Kidney (tissue), 14 donors: ENCODE results near the gene FGD3. TPM values are rescaled to one million over a fixed set of nuclear protein-coding genes. Genes with fewer than 3 reads are reported as not detected.

Experiments used
- DNase-seq, 5 donors: peaks; one replicate each; pipeline ENCODE4 v3.0.0-alpha.2; 2013 to 2020
- FAIRE-seq: peaks from 2 replicates; lab custom pipeline; 2012; peaks lifted over from hg19 to GRCh38; lab: Jason Lieb, UNC
- H3K27ac ChIP-seq, 2 donors: one replicate each; pipeline ENCODE4 v1.7.0; 2013; ENCODE audit warnings: low read depth in 2 of 2, low read length in 2 of 2, inconsistent platforms in 1 of 2
- H3K27me3 ChIP-seq: one replicate; pipeline ENCODE4 v1.7.1; 2013; ENCODE audit warnings: low read length, inconsistent platforms; ENCODE audit not compliant: control insufficient read depth, insufficient read depth
- H3K36me3 ChIP-seq, 3 donors: one replicate each; pipeline versions ENCODE4 v1.7.0 to v1.7.1; 2013; ENCODE audit warnings: low read length in 3 of 3, control low read depth in 1 of 3, inconsistent platforms in 1 of 3; ENCODE audit not compliant: insufficient read depth in 3 of 3, control insufficient read depth in 2 of 3
- H3K4me1 ChIP-seq, 3 donors: one replicate each; pipeline versions ENCODE4 v1.7.0 to v1.7.1; 2013; ENCODE audit warnings: low read length in 3 of 3, inconsistent platforms in 1 of 3, low read depth in 1 of 3; ENCODE audit not compliant: control insufficient read depth in 2 of 3, insufficient read depth in 2 of 3
- H3K4me3 ChIP-seq, 3 donors: one replicate each; pipeline versions ENCODE4 v1.7.0 to v1.8.1; 2013; ENCODE audit warnings: low read length in 3 of 3, control low read depth in 1 of 3, inconsistent platforms in 1 of 3
- H3K9ac ChIP-seq, 3 donors: one replicate each; pipeline versions ENCODE4 v1.7.0 to v1.7.1; 2013; ENCODE audit warnings: low read length in 3 of 3, control low read depth in 1 of 3, inconsistent platforms in 1 of 3
- H3K9me3 ChIP-seq, 3 donors: one replicate each; pipeline versions ENCODE4 v1.7.0 to v1.7.1; 2013; ENCODE audit warnings: low read length in 3 of 3, control low read depth in 1 of 3, inconsistent platforms in 1 of 3; ENCODE audit not compliant: control insufficient read depth in 2 of 3, insufficient read depth in 1 of 3
- intact Hi-C: fragments of 100-400 bp; cut with DNase I; formaldehyde crosslinking; loops from one replicate; pipeline ENCODE4 v1.11.1; 2022
- polyA plus RNA-seq: library from polyadenylated mRNA; stranded (reverse); fragments of 350-450 nt; fragmentation: Illumina TruSeq; extraction: RNeasy Lipid Tissue Mini Kit (QIAGEN cat#74804); gene quantifications from one replicate; pipeline ENCODE4 v1.2.3, GENCODE V29; 2014; ENCODE audit warnings: low read depth, low replicate concordance; ENCODE audit not compliant: insufficient read depth
- total RNA-seq: library from RNA; stranded (reverse); fragmentation: NEBNext Ultra II Directional; extraction: Animal tissue kit (Norgen Biotek cat#: 25700); gene quantifications from one replicate; pipeline ENCODE4 v1.2.1, GENCODE V29; 2021
- TF ChIP-seq, protein P1 (sequence below): IDR thresholded peaks from 3 replicates; pipeline ENCODE4 v1.5.1; 2012; ENCODE audit warnings: mild to moderate bottlenecking, moderate library complexity, borderline replicate concordance; ENCODE audit not compliant: insufficient read depth; ENCODE audit errors: extremely low read depth
- donor health status: control.
- donor health status: control.
- donor health status: control.
- donor health status: control.
- donor health status: control.
- donor health status: DM: yes; HTN: yes; CAD: no.
- donor health status: Normal renal cell carcinoma (clear cell type).

Gene FGD3
- total and polyA plus RNA-seq, 2 donors from 2014 or later = 7.4 to 12.1 TPM

GRCh38 chr9:92982130-92982529 lies 34.8 kb downstream of the FGD3 start:
- intact Hi-C loops = no loop called here
- Histone ChIP-seq H3K4me3 (no peak overlapping the region), H3K27me3 (no peaks in the 10 kb centered on the region), H3K27ac (no peak overlapping the region), H3K9me3 (peaks cover 0 to 5% (median 0%) of the 10 kb centered on the region in 3 donors), H3K4me1 (peaks cover 0 to 7% (median 7%) of the 10 kb centered on the region in 3 donors), H3K9ac (no peak overlapping the region), H3K36me3 (no peaks in the 10 kb centered on the region)
- no peak for DNase-seq
- TF ChIP-seq, protein P1, sequence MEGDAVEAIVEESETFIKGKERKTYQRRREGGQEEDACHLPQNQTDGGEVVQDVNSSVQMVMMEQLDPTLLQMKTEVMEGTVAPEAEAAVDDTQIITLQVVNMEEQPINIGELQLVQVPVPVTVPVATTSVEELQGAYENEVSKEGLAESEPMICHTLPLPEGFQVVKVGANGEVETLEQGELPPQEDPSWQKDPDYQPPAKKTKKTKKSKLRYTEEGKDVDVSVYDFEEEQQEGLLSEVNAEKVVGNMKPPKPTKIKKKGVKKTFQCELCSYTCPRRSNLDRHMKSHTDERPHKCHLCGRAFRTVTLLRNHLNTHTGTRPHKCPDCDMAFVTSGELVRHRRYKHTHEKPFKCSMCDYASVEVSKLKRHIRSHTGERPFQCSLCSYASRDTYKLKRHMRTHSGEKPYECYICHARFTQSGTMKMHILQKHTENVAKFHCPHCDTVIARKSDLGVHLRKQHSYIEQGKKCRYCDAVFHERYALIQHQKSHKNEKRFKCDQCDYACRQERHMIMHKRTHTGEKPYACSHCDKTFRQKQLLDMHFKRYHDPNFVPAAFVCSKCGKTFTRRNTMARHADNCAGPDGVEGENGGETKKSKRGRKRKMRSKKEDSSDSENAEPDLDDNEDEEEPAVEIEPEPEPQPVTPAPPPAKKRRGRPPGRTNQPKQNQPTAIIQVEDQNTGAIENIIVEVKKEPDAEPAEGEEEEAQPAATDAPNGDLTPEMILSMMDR = no peak
- FAIRE-seq = no peak

DNA sequence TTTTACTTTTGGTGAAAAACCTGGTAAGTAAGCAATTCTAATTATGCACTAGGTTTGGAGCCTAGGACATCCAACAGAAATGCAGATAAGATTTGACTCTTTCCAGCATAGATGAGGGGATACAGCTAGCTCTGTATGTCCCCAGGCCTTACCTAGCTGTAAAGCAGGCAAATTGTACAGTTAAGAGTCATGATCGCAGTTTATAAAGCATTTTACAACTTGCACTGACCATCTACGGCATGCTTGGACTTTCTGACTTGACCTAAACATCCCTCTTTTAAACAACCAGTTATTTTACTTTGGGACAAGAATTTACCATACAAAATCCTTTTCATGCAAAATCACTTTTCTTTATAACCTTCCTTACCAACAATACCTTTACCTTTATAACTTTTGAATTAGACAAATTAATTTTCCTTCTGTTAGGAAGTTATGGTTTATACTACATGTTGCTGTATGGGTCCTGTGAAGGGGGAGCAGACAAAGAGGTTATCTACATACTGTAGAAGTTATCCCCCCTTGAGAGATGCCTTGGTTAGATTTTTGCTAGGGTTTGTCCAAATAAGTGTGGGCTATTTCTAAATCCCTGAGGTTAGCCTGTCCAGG lies 36.8 kb downstream of the FGD3 start:
- Histone ChIP-seq H3K27me3 (no peaks in the 10 kb centered on the region), H3K9me3 (peaks cover 0 to 5% (median 0%) of the 10 kb centered on the region in 3 donors), H3K27ac (no peak overlapping the region), H3K9ac (no peak overlapping the region), H3K4me3 (no peak overlapping the region), H3K4me1 (peaks cover 0 to 6% (median 5%) of the 10 kb centered on the region in 3 donors), H3K36me3 (no peaks in the 10 kb centered on the region)
- no peak for FAIRE-seq
- TF ChIP-seq, protein P1 = no peak
- intact Hi-C loops = no loop called here
- DNase-seq = peak in 1 of 5 donors; percentile 27

DNA sequence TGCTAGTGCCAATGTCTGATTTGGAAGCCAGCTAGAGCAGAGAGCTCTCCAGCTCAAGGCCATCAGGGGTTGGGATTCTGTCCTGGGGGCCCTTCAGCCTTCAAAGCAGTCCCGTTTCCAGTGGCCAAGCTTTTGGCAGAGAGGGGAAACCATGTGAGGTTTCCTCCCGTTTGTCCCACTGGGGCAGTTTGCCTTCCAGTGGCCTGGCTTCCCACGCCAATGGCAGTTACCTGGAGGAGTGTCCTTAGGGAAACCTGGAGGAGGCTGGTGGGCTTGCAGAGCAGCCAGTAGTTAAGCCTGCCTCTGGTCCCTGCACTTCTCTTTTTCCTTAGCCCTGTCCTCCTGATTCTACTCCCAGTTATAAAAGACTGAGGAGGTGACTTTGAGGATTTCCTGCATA lies 37.7 kb downstream of the FGD3 start:
- H3K27ac ChIP-seq = no peak overlapping the region
- H3K4me3 ChIP-seq = no peak overlapping the region
- no peak for FAIRE-seq
- TF ChIP-seq, protein P1 = no peak
- H3K4me1 ChIP-seq = peaks cover 0 to 6% (median 4%) of the 10 kb centered on the region in 3 donors
- no peak overlapping the region for H3K9ac ChIP-seq
- DNase-seq = no peak
- no peaks in the 10 kb centered on the region for H3K36me3 ChIP-seq
- no peaks in the 10 kb centered on the region for H3K27me3 ChIP-seq
- intact Hi-C loops = no loop called here
- peaks cover 0 to 5% (median 0%) of the 10 kb centered on the region in 3 donors for H3K9me3 ChIP-seq
